ENCODE measurements around the gene TNIK. TPM values are rescaled to one million over a fixed set of nuclear protein-coding genes. Genes with fewer than 3 reads are reported as not detected.
"Not testable (repeated sequence)": the region's sequence is repeated elsewhere in the genome, so short reads cannot be mapped to it uniquely, and the experiment has no call there.

TNIK gene
- total RNA-seq, 1 experiment from 2014 or later: 10.4 TPM

DNA sequence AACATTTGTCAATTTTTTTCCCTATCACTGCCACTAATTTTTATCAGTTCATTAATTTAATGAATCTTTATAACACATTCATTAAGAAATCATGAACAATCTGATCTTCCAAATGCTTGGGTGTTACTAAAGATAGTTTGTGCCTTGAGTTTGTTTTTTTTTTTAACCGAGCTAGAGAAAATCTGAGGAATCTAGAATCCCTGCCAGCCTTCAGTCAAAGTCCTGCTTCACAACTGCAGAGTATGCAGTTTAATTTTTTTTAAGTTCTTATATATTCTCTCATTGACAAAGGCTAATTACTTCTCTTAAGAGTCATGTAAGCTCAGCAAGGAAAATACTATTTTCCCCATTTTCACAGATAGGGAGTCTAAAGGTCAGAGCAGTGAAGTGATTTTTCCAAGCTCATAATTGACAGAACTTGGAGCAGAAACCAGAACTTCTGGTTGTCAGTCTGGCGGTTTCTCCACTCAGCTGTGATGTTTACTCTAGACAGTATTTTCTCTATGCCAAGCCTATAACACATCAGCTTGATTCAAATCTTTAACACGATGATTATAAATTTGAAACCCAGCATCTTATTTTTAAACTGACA, 55.7 kb downstream of the TNIK start:
- in situ Hi-C loops (cut with HindIII; ENCODE audit: low pct_unique_long_range_greater_than_20kb, low sequenced_read_pairs): no loop called here
- no peak for DNase-seq (ENCODE audit: low read depth, low spot score)

DNA sequence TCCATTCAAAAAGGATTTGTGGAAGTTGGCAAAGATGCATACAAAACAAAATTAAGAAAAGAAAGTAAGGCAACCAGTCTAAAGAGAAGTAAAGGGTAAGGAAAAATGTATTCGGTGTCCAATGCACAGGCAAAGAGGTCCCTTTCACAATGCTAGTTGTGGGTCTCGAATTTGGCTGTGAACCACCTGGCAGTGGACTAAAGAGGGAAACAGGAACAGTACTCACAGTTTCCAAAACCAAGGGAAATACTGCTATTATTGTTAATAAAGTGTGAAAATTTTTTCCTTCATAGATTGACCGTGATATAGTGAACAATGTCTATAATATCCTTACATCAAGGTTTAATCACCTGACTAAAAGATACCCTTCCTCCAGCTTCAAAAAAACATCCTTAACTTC, 57.9 kb downstream of the TNIK start:
- in situ Hi-C loops (cut with HindIII; ENCODE audit: low pct_unique_long_range_greater_than_20kb, low sequenced_read_pairs): no loop called here
- DNase-seq (ENCODE audit: low read depth, low spot score): no peak

DNA sequence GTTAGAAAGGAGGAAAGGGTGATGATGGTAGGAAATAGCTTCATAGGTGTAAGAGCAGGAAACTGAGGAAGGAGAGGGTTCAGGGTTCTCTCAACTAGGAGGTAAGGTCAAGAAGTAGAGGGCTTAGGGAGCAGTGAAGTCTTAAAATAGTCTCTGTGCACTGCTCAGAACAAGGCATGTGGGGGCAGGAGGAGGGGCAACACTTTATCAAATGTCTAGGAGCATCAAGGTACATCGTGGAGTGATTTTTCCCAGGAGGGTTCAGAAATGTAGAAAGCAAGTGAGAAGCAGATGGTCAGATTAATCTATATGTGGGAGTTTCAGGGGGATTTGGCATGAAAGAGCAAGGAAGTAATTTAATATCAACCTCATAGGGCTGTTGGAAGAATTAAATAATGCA, 58.8 kb downstream of the TNIK start:
- in situ Hi-C loops (cut with HindIII; ENCODE audit: low pct_unique_long_range_greater_than_20kb, low sequenced_read_pairs): no loop called here
- no peak for DNase-seq (ENCODE audit: low read depth, low spot score)

DNA sequence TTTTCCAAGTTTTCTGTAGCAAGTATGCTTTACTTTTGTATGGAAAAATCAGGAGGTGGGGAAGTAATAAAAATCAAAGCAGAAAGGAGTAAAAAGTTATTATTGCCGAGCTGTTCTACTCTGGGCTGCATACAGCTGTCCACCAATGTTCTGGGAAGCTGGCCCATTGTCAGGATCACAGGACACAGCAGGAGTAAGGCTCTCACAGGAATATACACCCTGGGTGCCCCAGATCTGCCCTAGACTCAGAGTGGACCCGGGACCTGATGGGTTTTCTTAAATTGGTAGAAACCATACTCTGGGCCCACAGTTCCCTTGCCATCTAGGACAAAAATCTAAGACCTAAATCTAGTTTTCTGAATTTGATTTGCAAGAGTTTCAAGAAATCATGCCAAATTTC, 60.4 kb downstream of the TNIK start:
- in situ Hi-C loops (cut with HindIII; ENCODE audit: low pct_unique_long_range_greater_than_20kb, low sequenced_read_pairs): no loop called here
- no peak for DNase-seq (ENCODE audit: low read depth, low spot score)

DNA sequence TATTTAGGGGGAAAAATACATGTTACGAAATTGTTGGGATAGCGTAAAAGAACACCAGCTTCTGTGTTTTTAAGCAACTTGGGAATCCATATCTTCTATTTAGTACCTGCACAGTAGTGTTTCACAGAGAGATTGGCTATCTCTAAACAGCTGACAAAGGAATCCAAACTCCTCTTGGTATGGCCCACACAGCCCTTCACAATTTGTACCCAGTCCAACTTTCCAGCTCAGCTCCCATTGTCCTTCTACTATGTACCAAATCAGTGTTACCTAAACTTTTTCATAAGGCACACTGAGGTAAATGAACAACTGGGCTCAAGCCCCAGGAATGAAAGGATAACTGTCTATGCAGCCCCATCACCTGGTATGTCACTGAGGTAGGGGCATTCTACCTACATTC, 61.9 kb downstream of the TNIK start:
- in situ Hi-C loops (cut with HindIII; ENCODE audit: low pct_unique_long_range_greater_than_20kb, low sequenced_read_pairs): no loop called here
- DNase-seq (ENCODE audit: low read depth, low spot score): no peak

DNA sequence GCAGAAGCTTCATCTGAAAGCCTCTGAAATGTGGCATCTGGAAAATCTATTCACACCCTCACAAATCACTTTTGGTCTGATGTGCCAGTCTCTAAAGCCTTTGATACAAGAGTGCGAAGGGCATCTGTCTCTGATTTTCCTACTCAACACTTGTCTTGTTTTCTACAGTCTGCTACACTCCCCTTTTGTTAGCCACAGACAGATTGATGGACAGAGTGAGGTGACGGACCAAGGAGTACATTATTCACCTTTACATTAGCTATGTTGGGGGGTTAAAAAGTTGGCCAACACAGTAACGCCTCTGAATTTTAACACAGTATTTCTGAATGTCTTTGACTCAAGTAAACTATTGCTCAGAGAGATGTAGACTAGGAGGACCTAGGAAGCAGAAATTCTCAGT, 63.1 kb downstream of the TNIK start:
- no peak for DNase-seq (ENCODE audit: low read depth, low spot score)
- in situ Hi-C loops (cut with HindIII; ENCODE audit: low pct_unique_long_range_greater_than_20kb, low sequenced_read_pairs): no loop called here

DNA sequence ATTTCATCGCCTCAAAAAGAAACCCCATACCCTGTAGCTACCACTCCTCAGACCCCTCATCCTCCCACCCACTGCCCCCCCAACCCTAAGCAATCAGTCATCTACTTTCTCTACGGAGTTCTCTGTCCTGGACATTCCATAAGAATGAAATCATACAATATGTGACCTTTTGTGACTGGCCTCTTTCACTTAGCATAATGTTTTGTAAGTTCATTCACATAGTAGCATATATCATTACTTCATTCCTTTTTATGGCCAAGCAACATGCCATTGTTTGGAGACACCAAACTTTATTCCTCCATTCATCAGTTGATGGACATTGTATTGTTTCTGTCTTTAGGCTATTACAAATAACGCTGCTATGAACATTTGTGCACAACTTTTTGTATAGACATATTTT, 64.2 kb downstream of the TNIK start:
- no peak for DNase-seq (ENCODE audit: low read depth, low spot score)
- in situ Hi-C loops (cut with HindIII; ENCODE audit: low pct_unique_long_range_greater_than_20kb, low sequenced_read_pairs): no loop called here

DNA sequence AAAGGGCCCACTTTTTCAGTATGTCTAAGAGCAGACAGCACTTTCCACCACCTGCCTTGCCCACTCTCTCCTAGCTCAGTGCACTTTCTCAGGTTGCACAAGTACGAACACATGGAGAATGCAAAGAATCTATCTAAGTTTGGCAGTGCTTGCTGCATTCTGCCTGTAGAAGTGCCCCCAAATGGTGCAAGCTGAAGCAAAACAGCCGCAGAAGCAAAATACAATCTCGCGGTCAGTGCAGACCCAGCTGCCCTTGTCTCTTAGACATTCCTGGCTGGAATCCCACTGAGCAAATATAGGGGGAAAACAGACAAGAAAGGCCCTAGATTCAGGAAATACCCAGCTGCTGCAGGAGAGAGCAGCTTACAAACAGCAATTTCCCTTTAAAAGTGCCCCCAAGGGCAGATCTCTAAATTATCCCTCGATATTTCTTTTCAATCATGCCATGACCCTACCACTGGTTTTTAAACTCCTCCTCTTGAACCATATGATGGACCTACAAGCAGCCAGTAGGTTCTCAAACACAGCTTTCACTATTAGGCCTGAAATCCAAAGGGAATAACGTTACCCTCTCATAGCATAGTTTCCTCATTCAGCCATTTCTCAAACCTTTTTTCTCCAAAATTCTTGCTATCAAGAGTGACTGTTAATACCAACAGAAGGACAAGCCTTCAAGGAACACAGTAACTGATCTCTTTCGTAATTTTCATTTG, 67.0 kb downstream of the TNIK start:
- in situ Hi-C loops (cut with HindIII; ENCODE audit: low pct_unique_long_range_greater_than_20kb, low sequenced_read_pairs): no loop called here
- no peak for DNase-seq (ENCODE audit: low read depth, low spot score)

DNA sequence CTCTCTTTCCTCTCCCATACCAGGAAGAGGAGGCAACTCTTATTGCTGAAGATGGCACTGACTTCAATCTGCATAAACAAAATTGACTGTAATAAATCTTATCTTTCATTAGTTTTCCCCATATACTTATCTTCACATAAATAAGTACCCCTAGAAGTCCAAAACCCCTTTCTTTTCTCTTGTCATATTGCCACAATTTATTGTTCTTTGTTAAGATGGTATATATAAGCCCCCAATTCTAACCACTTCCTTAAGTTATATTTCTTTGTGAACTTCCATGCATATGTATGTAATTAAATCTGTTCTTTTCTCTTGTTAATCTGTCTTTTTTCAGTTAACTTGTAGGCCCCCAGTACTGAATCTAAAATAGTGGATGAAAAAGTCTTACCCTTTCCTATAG, 68.8 kb downstream of the TNIK start:
- in situ Hi-C loops (cut with HindIII; ENCODE audit: low pct_unique_long_range_greater_than_20kb, low sequenced_read_pairs): no loop called here
- no peak for DNase-seq (ENCODE audit: low read depth, low spot score)

DNA sequence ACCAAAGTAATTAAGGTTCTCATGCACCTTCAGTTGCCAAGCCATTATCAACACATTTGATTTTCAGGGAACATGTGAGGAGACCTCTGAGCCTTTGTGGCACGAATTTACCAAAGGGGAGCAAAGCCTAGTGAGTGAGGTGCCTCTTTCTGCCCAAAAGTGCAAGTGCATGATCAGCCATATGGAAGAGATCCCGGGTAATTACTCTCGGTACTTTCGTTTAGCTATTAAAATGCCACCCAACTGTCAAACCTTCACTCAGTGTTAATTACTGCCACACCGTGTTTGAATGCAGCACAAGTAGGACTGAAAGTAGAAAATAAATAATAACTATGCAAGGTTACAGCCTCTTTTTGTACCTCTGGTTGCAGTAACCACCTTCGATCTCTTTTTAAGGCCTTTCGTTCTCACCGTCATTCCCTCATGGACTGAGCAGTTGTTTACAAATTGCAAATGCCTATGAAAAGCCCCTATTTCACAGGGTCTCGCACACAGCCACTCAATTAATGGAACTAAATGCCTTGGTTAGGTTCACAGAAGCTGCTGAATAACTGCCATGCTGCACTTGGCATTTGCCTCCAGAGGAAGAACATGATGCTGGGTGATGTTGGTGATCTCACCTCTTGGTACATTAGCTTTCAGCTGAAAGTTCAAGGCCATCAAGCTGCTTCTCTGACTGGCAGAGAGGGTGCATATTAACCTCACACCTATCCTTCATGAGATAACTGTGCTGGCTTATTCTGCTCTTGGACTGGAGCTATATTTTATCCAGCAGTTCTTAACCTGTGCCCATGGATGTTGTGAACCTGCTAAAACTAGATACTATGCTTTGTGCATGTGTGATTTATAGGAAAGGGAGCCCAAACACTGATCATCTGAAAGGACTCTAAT, 69.9 kb downstream of the TNIK start:
- in situ Hi-C loops (cut with HindIII; ENCODE audit: low pct_unique_long_range_greater_than_20kb, low sequenced_read_pairs): no loop called here

DNA sequence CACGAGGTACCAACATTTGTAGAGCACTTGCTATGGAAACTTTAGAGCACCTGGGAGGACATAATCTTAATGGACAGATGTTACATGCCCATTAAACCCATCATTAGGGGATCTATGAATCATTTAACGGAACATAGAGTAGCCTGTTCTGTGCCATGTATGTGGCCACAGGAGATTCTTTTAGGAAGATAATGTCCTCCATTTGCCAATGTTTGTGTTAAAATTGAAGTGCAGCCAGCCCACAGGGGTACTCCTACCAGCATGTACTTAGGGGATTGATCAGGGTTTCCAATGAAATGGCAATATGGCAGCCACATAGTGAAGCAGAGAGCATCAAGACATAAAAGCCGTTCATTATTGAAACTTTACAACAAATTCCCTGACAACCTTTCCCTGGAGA, 70.7 kb downstream of the TNIK start:
- in situ Hi-C loops (cut with HindIII; ENCODE audit: low pct_unique_long_range_greater_than_20kb, low sequenced_read_pairs): no loop called here
- DNase-seq (ENCODE audit: low read depth, low spot score): no peak

More for the DNA sequence above, 69.9 kb downstream of the TNIK start:
- DNase-seq (ENCODE audit: low read depth, low spot score): no peak

DNA sequence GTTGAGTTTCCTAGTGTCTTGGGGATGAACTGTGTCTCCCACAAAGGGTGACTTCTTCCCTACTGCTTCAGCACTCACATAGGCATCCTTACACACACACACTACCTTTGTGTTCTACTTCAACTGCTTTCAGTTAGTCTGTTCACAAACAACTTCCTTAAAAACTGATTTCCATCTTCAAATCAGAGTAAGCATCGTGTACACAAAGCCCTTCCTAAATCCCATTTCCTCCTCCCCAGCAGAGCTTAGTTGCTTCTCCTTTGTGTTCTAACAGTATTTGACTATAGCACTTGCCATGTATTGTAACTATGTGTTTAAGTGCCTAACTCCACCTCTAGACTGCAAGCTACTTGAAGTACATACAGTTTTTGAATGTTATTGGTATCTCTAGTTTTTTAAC, 71.7 kb downstream of the TNIK start:
- in situ Hi-C loops (cut with HindIII; ENCODE audit: low pct_unique_long_range_greater_than_20kb, low sequenced_read_pairs): no loop called here
- DNase-seq (ENCODE audit: low read depth, low spot score): peak; percentile 25

DNA sequence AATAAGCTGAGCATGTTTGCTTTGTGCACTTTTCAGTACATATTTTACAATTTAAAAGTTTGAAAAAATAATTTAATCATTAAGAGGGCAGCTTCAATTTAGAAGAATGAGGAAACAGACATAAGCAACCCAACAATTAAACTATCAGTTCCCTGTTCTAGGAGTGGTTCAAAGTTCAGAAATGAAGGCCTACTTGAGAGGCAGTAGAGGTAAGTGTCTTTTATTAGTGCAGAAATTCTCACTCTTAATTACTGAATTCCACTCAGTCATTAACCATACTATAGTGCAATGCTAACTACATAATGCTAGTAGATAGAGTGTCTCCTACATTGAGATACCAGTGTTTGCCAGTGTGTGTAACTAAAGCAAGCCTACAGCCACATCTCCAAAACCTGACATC, 73.1 kb downstream of the TNIK start:
- no peak for DNase-seq (ENCODE audit: low read depth, low spot score)
- in situ Hi-C loops (cut with HindIII; ENCODE audit: low pct_unique_long_range_greater_than_20kb, low sequenced_read_pairs): no loop called here

DNA sequence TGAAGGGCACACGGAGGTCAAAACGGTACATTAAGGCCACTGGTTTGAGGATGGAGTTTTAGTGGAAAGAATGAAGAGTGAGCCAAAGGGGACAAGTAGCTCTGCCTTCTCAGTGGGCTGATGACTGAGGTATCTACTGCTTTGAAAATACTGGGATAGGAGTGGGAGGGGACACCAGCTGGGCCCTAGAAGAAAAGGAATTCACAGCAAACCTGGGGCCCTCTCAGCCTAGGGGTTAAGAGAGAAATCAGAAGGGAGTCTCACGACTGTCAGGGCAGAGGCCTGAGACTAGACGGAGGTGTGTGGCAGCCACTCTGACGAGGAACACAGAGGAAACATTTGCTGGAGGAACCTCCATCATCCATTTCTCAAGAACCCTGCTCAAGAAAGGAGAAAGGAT, 75.1 kb downstream of the TNIK start:
- no peak for DNase-seq (ENCODE audit: low read depth, low spot score)
- in situ Hi-C loops (cut with HindIII; ENCODE audit: low pct_unique_long_range_greater_than_20kb, low sequenced_read_pairs): no loop called here

DNA sequence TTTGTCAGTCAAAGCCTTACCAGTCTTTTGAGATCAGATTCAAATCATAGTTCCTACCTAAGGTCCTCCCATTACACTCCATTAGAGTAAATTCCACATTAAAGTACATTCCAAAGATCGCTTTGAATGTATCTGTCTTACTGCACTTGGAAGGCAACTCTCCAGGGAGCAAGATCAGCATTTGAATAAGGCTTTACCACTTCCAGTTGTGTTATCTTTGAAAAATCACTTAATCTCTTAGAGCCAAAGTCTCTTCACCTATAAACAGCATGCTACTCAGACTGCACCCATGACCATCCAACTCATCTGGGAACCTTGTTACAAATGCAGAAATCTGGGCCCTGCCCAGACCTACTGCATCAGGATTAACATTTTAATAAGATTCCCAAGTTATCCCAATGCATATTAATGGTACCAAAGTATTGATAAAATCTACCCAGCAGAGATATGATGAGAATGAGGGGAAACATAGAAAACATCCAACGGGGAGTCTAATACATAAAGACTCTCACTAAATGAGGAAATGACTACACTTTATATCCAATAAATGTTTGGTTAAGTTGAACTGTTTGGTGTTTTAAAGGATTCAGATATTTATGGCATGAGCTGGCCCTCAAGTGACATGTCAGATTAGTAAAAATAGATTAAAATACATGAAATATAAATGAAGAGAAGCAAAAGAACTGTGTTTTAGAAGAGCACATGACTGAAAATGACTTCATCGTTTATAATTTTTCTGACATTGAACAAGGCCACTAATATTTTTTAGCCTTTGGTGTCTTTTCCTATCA, 75.9 kb downstream of the TNIK start:
- DNase-seq (ENCODE audit: low read depth, low spot score): no peak

DNA sequence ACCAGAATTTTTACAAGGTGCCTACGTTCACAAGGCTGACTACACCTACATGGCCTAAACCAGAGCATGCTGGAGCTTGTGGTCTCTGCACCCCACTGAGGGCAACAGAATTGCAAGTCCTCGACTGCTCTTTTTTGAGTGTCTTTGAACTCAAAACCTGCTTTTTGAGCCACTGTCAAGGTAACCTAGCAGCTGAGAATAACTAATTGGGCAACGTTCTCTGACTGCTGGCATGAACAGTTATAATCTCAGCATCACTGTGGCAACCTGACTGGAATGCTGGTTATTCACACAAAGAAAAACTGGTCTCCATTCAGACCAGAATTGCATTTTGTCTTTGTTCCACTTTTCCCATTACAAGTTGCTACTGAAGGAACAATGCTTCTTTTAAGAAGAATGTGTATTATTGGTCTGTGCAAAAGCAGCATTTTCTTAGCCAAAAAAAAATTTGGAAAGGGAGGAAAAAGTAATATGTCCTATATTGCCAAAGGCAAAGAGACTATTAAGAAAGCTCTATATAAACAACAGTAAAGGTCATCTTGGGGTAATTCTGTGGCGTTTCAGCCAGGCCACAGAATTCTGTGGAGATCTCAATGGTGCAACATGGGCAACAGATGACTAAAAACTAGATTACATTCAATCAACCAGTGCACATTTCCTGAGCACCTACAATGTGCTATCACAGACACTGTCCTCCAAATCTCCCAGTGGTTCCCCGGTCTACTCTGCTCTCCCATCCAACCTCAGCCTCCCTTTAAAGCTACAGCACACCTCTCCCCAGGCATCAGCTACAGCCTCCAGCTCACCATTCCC, 76.8 kb downstream of the TNIK start:
- DNase-seq (ENCODE audit: low read depth, low spot score): peak; percentile 46
- in situ Hi-C loops (cut with HindIII; ENCODE audit: low pct_unique_long_range_greater_than_20kb, low sequenced_read_pairs): no loop called here

More for the DNA sequence above, 75.9 kb downstream of the TNIK start:
- in situ Hi-C loops (cut with HindIII; ENCODE audit: low pct_unique_long_range_greater_than_20kb, low sequenced_read_pairs): no loop called here

DNA sequence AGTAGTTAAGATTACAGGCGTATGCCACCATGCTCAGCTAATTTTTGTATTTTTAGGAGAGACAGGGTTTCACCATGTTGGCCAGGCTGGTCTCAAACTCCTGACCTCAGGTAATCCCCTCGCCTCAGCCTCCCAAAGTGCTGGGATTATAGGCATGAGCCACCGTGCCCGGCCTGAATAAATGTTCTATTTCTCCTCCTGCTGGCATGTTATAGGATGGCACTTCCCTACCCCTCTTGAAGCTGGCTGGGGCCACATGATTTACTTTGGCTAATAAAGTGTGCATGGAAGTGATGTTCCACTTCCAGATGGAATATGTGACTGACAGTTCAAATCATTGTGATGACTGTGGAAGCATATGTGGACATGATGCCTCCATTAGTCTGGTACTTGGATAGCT, 77.9 kb downstream of the TNIK start:
- in situ Hi-C loops (cut with HindIII; ENCODE audit: low pct_unique_long_range_greater_than_20kb, low sequenced_read_pairs): not testable (repeated sequence)
- peak; percentile 43 for DNase-seq (ENCODE audit: low read depth, low spot score)
